ENCODE results near the gene FKBP15. TPM values are rescaled to one million over a fixed set of nuclear protein-coding genes. Genes with fewer than 3 reads are reported as not detected.
"Not testable (repeated sequence)": the region's sequence is repeated elsewhere in the genome, so short reads cannot be mapped to it uniquely, and the experiment has no call there.

The FKBP15 gene
- total RNA-seq, 1 donor from 2014 or later: 23.8 TPM

DNA sequence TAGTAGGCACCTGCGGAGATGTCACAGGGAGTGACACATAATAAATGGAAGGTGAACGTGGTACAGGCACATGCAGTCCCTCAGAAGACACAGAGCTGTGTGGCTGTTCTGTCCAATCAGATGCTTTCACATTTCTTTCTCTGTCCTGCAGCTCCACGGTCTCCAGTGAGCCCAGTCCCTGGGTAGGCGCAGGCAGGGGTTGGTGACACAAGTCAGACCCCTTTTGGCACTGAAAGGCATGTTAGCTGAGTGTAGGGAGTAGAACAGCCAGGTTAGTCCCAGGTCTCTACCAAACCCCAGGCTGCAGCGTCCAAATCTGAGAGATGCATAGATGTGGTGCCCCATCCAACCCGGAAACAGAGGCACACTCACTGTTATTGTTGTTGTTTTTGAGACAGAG, 67.5 kb downstream of the FKBP15 start:
- peaks cover 19% of the 10 kb centered on the region for H3K4me1 Mint-ChIP-seq (ENCODE audit: unreplicated experiment)
- H3K4me3 Mint-ChIP-seq: no peak overlapping the region

DNA sequence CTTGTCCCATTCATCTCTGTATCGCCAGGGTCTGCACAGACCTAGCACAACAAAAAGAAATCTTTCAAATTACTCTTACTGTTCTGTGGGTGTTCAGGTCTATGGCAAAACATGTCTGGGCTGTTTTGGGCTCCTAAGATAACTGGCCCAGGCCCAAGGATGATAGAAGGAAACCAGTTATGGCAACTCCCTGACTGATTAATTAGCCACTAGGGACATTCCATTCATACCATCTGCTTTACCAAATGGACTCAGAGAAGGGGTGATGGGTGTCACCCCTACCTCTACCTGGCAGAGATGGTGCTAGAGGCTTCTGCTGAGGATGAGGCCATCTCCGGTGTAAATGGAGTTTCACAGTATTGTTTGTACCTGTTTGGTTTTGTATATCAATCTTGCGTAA, 68.4 kb downstream of the FKBP15 start:
- H3K4me1 Mint-ChIP-seq (ENCODE audit: unreplicated experiment): peaks cover 19% of the 10 kb centered on the region
- no peak for DNase-seq (ENCODE audit: extremely low spot score, unreplicated experiment)
- H3K4me3 Mint-ChIP-seq: peak overlapping the region; percentile 85
- H3K36me3 Mint-ChIP-seq: no peaks in the 10 kb centered on the region
- TF ChIP-seq, protein P1, sequence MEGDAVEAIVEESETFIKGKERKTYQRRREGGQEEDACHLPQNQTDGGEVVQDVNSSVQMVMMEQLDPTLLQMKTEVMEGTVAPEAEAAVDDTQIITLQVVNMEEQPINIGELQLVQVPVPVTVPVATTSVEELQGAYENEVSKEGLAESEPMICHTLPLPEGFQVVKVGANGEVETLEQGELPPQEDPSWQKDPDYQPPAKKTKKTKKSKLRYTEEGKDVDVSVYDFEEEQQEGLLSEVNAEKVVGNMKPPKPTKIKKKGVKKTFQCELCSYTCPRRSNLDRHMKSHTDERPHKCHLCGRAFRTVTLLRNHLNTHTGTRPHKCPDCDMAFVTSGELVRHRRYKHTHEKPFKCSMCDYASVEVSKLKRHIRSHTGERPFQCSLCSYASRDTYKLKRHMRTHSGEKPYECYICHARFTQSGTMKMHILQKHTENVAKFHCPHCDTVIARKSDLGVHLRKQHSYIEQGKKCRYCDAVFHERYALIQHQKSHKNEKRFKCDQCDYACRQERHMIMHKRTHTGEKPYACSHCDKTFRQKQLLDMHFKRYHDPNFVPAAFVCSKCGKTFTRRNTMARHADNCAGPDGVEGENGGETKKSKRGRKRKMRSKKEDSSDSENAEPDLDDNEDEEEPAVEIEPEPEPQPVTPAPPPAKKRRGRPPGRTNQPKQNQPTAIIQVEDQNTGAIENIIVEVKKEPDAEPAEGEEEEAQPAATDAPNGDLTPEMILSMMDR (conservative IDR thresholded peaks at IDR 0.05): no peak
- H3K27ac Mint-ChIP-seq: peak overlapping the region; percentile 91
- peaks cover 10% of the 10 kb centered on the region for H3K27me3 Mint-ChIP-seq
- H3K9me3 Mint-ChIP-seq: no peaks in the 10 kb centered on the region

More for the DNA sequence above, 67.5 kb downstream of the FKBP15 start:
- TF ChIP-seq, protein P1 (conservative IDR thresholded peaks at IDR 0.05): no peak
- DNase-seq (ENCODE audit: extremely low spot score, unreplicated experiment): no peak
- no peak overlapping the region for H3K27ac Mint-ChIP-seq
- no peaks in the 10 kb centered on the region for H3K9me3 Mint-ChIP-seq
- peaks cover 10% of the 10 kb centered on the region for H3K27me3 Mint-ChIP-seq
- H3K36me3 Mint-ChIP-seq: peaks cover 4% of the 10 kb centered on the region

DNA sequence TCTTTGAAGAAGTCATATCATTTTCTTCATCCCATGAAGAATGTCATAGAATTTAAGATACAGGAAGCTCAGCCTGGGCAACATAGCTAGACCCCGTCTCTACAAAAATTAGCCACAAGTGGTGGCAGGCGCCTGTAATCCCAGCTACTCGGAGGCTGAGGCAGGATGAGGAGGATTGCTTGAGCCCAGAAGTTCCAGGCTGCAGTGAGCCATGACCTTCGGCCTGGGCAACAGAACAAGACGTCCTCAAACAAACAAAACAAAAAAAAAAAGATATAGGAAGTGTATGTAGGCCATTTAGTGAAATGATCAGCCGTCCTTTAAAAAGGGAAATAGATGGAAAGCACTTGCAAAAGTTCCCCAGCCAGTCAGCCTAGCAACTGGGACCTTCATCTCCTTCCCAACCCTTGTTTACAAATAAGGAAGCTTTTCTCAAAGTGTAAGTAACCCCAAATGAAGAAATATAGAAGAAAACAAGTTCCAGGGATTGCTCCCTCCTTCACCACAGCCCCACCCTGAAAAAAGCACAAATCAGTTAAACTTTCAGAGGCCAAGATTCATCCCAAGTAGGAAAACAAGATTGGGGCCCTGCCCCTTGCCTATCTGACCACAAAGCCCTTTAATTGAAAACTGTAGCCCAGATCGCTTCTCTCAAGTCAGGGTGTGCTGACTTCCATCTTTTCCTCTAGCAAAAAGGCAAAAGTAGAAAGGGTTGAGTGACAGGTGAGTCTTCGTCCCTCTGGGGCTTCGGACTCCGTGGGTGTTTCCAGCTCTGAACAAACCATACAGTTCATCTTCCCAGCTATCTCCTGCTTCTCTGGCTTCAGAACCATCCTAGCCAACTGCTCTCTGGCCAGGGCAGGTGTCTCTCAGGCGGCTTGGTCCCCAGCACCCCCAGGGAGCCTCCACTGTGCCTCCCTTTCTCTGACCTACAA, 69.1 kb downstream of the FKBP15 start:
- Mint-ChIP-seq H3K4me1 (ENCODE audit: unreplicated experiment) (peaks cover 18% of the 10 kb centered on the region), H3K36me3 (no peaks in the 10 kb centered on the region), H3K9me3 (no peaks in the 10 kb centered on the region), H3K27ac (peak overlapping the region; percentile 91), H3K27me3 (peaks cover 10% of the 10 kb centered on the region), H3K4me3 (peak overlapping the region; percentile 85)
- TF ChIP-seq, protein P1 (conservative IDR thresholded peaks at IDR 0.05): no peak
- DNase-seq (ENCODE audit: extremely low spot score, unreplicated experiment): no peak

DNA sequence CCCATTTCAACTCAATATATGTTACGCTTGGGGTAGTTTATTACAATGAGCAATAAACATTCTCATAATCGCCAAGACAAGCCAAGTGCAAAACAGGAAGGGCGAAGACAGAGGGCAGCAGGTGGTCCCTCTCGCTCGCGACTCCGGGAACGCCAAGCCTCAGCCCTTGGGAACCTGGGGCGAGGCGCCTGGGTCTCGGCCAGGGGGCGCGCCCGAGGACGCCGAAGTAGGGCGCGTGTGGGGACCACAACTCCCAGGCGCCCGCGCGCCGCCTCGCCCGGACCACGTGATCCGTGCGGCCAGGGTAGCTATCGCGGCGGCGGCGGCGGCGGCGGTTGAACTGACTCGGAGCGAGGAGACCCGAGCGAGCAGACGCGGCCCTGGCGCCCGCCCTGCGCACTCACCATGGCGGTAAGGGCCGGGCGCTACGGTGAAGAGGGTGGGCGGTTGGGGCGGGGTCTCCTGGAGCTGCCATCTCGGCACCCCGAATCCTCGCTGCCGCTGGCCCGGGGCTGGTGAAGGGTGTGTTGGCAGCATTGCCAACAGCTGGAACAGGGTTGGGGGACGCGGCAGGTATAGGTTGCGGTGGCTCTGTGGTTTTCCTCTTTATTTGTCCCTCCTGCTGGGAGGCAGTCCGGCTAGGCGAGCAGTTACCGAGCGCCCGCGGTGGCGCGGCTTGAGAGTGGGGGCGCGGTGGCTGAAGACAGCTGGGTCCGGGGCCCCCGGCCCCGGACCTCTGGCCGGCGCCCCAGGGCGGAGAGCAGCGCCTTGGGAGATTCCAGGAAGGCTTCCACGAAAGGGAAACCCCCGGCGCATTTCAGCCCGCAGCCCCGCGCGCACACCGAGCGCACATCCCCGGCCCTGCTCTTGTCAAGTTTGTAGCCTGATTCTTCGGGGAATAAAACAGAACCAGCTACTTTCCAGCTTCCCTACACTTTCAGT, 70.1 kb downstream of the FKBP15 start, which contains the start of gene SLC31A2:
TSS of gene SLC31A2 (plus strand) at position 338 of the 942 bp plus-strand sequence. CDS start at position 406, 68 bp downstream.
- peak; percentile 91 for DNase-seq (ENCODE audit: extremely low spot score, unreplicated experiment)
- no peaks in the 10 kb centered on the region for H3K36me3 Mint-ChIP-seq
- peaks cover 14% of the 10 kb centered on the region for H3K27me3 Mint-ChIP-seq
- H3K9me3 Mint-ChIP-seq: no peaks in the 10 kb centered on the region
- TF ChIP-seq, protein P1 (conservative IDR thresholded peaks at IDR 0.05): peak; percentile 46
- peak within 1 kb of the TSS; percentile 85 for H3K4me3 Mint-ChIP-seq
- peaks cover 11% of the 10 kb centered on the region for H3K4me1 Mint-ChIP-seq (ENCODE audit: unreplicated experiment)
- peak within 1 kb of the TSS; percentile 91 for H3K27ac Mint-ChIP-seq

DNA sequence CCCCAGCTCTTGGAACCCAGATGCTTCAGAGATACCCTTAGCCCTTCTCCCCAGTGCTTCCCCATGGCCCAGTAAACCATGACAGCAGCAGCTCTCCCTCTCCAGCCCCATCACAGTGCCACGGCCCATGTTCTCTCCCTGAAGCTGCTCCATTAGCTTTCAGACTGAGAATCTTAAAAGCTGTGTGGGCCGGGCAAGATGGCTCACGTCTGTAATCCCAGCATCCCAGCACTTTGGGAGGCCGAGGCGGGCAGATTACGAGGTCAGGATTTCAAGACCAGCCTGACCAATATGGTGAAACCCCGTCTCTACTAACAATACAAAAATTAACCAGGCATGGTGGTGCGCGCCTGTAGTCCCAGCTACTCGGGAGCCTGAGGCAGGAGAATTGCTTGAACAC, 71.5 kb downstream of the FKBP15 start:
- peaks cover 23% of the 10 kb centered on the region for H3K27me3 Mint-ChIP-seq
- DNase-seq (ENCODE audit: extremely low spot score, unreplicated experiment); H3K4me3 Mint-ChIP-seq; H3K36me3 Mint-ChIP-seq; H3K27ac Mint-ChIP-seq; H3K9me3 Mint-ChIP-seq: not testable (repeated sequence)
- peaks cover 10% of the 10 kb centered on the region for H3K4me1 Mint-ChIP-seq (ENCODE audit: unreplicated experiment)
